Right atrium auricular region (tissue), 2 donors: ENCODE measurements around the gene PROSER2. TPM values are rescaled to one million over a fixed set of nuclear protein-coding genes. Genes with fewer than 3 reads are reported as not detected.

ENCODE experiments used
- DNase-seq: peaks from one replicate; pipeline ENCODE4 v3.0.0-alpha.2; 2019; ENCODE audit warnings: low spot score
- H3K27ac ChIP-seq, 2 donors: fragments of 200-600 bp; sonication (generic); 1 replicate in 1 of 2; 2 replicates in 1 of 2; pipeline ENCODE4 v1.5.1; 2016 to 2019
- H3K27me3 ChIP-seq, 2 donors: fragments of 200-600 bp; sonication (generic); one replicate each; pipeline versions ENCODE4 v1.5.1 to v1.6.0; 2017 to 2019
- H3K36me3 ChIP-seq: fragments of 200-600 bp; sonication (generic); one replicate; pipeline ENCODE4 v1.5.1; 2016
- H3K4me1 ChIP-seq, 2 donors: fragments of 200-600 bp; sonication (generic); one replicate each; pipeline versions ENCODE4 v1.5.1 to v1.6.0; 2017 to 2019
- H3K4me3 ChIP-seq, 2 donors: fragments of 200-600 bp; sonication (generic); 1 replicate in 1 of 2; 2 replicates in 1 of 2; pipeline ENCODE4 v1.5.1; 2017 to 2019; ENCODE audit warnings: mild to moderate bottlenecking in 1 of 2, moderate library complexity in 1 of 2
- H3K9me3 ChIP-seq, 2 donors: fragments of 200-600 bp; sonication (generic); one replicate each; pipeline ENCODE4 v1.5.1; 2019
- total RNA-seq, 2 donors: library from RNA; depleted of rRNA; stranded (reverse); fragments of >200 nt; gene quantifications; one replicate each; pipeline ENCODE4 v1.1.0, GENCODE V29; 2016
- TF ChIP-seq, protein P1 (sequence below), 2 donors: fragments of 200-600 bp; sonication (generic); IDR thresholded peaks; one replicate each; pipeline ENCODE4 v1.5.1; 2019; ENCODE audit warnings: antibody characterized with exemption in 2 of 2

PROSER2 gene
- total RNA-seq, 2 donors from 2014 or later, result 1.3 to 3.1 TPM

DNA sequence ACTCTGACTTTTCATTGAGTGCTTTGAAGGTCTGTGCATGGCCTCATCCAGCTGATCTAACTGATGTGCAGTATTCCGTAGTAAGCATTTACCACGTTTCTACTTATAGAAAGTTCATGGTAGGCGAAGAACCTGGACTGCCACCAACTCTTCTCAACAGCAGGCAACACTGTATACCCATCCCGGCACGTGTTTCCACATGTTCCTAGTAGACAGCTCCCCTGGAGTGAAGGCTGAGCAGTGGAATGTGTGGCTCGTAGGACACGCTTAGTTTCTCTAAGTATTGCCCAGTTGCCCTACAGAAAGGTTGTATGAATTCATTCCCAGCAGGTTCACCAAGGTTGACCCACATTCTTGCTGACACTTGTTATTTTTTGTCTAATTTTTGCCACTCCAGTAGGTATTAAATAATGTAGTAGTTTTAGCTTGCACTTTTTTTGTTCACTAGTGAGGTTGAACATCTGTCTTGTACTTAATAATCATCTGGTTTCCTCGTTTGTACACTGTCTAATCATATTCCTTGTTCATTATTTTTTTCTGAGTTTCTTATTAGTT, 15.2 kb downstream of the PROSER2 start:
- Histone ChIP-seq H3K4me1 (no peaks in the 10 kb centered on the region), H3K4me3 (no peak overlapping the region), H3K27ac (no peak overlapping the region), H3K36me3 (no peaks in the 10 kb centered on the region), H3K27me3 (no peaks in the 10 kb centered on the region), H3K9me3 (no peaks in the 10 kb centered on the region)
- no peak for DNase-seq
- TF ChIP-seq, protein P1, sequence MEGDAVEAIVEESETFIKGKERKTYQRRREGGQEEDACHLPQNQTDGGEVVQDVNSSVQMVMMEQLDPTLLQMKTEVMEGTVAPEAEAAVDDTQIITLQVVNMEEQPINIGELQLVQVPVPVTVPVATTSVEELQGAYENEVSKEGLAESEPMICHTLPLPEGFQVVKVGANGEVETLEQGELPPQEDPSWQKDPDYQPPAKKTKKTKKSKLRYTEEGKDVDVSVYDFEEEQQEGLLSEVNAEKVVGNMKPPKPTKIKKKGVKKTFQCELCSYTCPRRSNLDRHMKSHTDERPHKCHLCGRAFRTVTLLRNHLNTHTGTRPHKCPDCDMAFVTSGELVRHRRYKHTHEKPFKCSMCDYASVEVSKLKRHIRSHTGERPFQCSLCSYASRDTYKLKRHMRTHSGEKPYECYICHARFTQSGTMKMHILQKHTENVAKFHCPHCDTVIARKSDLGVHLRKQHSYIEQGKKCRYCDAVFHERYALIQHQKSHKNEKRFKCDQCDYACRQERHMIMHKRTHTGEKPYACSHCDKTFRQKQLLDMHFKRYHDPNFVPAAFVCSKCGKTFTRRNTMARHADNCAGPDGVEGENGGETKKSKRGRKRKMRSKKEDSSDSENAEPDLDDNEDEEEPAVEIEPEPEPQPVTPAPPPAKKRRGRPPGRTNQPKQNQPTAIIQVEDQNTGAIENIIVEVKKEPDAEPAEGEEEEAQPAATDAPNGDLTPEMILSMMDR (IDR thresholded peaks at IDR 0.05), result no peak

DNA sequence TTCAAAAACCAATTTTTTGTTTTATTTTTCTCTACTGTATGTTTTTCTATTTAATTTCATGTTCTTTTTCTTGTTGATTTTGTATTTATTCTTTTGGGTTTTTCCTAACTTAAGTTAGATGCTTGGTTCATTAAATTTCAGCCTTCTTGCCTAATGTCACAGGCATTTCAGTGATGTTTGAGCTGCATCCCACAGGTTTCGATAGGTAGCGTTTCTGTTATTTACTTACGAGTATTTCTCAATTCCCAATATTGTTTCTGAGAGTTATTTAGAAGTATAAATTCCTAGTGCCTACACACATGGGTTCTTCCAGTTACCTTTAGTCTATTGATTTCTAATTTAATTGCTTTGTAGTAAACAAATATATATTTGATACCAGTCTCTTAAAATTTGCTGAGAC, 18.2 kb downstream of the PROSER2 start:
- H3K36me3 ChIP-seq, result no peaks in the 10 kb centered on the region
- no peaks in the 10 kb centered on the region for H3K4me1 ChIP-seq
- no peaks in the 10 kb centered on the region for H3K27me3 ChIP-seq
- no peak overlapping the region for H3K27ac ChIP-seq
- no peaks in the 10 kb centered on the region for H3K9me3 ChIP-seq
- TF ChIP-seq, protein P1 (IDR thresholded peaks at IDR 0.05), result no peak
- no peak for DNase-seq
- H3K4me3 ChIP-seq, result no peak overlapping the region

DNA sequence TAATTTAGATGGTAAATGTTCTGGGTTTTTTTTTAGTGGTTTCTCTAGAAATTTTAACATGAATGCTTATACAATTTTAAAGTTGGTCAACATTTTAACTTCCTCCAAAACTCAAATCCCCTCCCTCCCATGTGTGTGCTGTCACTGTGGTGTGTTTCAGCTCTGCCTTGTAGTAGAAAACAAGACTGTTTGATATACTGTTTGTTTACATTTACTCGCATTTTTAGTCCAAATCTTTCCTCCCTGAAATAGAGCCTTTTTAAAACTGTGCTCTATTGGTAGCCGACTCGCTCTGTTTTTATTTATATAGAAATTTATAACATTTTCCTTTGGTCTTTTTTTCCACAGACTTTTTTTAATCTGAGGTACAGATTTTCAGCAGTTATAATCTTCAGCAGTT, 19.3 kb downstream of the PROSER2 start:
- Histone ChIP-seq H3K27me3 (no peaks in the 10 kb centered on the region), H3K4me1 (no peaks in the 10 kb centered on the region), H3K27ac (no peak overlapping the region), H3K4me3 (no peak overlapping the region), H3K36me3 (no peaks in the 10 kb centered on the region), H3K9me3 (no peaks in the 10 kb centered on the region)
- no peak for DNase-seq
- TF ChIP-seq, protein P1 (IDR thresholded peaks at IDR 0.05), result no peak

DNA sequence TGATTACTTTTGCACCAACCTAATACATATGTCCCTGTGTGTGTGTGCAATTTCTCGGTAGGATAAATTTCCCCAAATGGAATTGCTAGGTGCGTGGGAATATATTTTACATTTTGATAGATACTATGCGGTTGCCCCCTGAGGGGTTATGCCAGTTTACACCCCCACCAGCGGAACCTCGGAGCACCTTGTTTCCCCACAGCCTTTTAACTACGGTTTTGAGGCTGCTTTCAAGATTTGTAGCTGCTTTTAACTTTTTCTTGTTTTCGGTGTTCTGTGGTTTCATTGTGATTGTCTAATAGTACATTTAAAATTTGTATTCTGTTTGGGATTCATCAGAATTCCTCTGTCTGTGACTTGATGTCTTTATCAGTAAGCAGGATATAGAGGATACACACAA, 22.0 kb downstream of the PROSER2 start:
- Histone ChIP-seq H3K4me3 (no peak overlapping the region), H3K27ac (no peak overlapping the region), H3K4me1 (no peaks in the 10 kb centered on the region), H3K36me3 (no peaks in the 10 kb centered on the region), H3K9me3 (no peaks in the 10 kb centered on the region), H3K27me3 (no peaks in the 10 kb centered on the region)
- no peak for DNase-seq
- TF ChIP-seq, protein P1 (IDR thresholded peaks at IDR 0.05), result no peak

DNA sequence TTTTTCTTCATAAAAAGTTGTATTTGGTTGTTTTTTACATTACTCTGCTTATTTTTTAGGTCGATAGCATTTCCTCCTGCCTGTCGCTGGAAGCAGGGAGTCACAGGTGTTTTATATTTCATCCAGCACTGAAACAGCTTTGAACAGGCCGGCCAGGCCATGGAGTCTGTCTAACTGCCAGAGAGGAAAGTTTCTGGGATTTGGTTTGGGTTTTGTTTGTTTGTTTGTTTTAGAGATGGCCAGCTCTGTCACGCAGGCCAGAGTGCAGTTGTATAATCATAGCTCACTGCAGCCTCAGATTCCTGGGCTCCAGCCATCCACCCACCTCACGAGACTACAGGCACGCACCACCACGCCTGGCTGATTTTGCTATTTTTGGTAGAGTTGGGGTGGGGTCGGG, 23.4 kb downstream of the PROSER2 start:
- TF ChIP-seq, protein P1 (IDR thresholded peaks at IDR 0.05), result no peak
- no peak for DNase-seq
- Histone ChIP-seq H3K27me3 (no peaks in the 10 kb centered on the region), H3K4me1 (no peaks in the 10 kb centered on the region), H3K36me3 (no peaks in the 10 kb centered on the region), H3K27ac (no peak overlapping the region), H3K4me3 (no peak overlapping the region), H3K9me3 (no peaks in the 10 kb centered on the region)

DNA sequence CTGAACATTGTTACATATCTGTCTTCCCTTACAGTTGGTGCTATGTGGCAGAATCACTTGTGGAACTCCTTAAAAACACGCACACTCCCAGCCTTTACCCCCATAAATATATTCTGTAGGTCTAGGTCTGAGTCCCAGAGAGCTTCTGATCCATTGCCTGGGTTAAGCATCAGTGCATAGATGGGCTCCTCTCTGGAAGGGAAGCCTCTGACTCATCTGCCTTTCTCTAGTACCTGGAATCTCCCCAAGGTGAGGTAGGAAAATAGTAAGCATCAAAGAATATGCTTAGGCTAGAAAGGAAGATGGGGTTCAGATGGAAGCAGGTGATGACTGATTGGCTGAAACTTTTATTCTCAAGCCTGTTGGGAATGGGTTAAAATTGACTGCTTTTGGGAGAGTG, 26.1 kb downstream of the PROSER2 start:
- TF ChIP-seq, protein P1 (IDR thresholded peaks at IDR 0.05), result no peak

More for the DNA sequence above, 26.1 kb downstream of the PROSER2 start:
- Histone ChIP-seq H3K27ac (no peak overlapping the region), H3K9me3 (no peaks in the 10 kb centered on the region), H3K4me3 (no peak overlapping the region), H3K4me1 (no peaks in the 10 kb centered on the region), H3K36me3 (no peaks in the 10 kb centered on the region), H3K27me3 (no peaks in the 10 kb centered on the region)
- no peak for DNase-seq
